Measurements from ENCODE around the gene AGK. TPM values are rescaled to one million over a fixed set of nuclear protein-coding genes. Genes with fewer than 3 reads are reported as not detected.

AGK gene
- total RNA-seq, 4 donors from 2014 or later, result 21.0 to 30.8 (median 25.5) TPM

GRCh38 chr7:141567432-141567831 is 16.2 kb downstream of the AGK start:
- Histone ChIP-seq H3K9me3 (no peaks in the 10 kb centered on the region), H3K27ac (no peak overlapping the region), H3K36me3 (peaks cover 0 to 65% of the 10 kb centered on the region in 2 donors), H3K4me3 (no peak overlapping the region), H3K4me1 (no peaks in the 10 kb centered on the region), H3K27me3 (no peaks in the 10 kb centered on the region)
- no peak for ATAC-seq
- no peak for TF ChIP-seq POLR2A (IDR thresholded peaks at IDR 0.05)
- no peak for TF ChIP-seq CTCF (IDR thresholded peaks at IDR 0.05)
- TF ChIP-seq EP300 (IDR thresholded peaks at IDR 0.05), result no peak
- TF ChIP-seq POLR2AphosphoS5 (IDR thresholded peaks at IDR 0.05), result no peak
- 100% methylated on average over 1 of the region's 1 CpG for WGBS, 2 donors (ENCODE audit: low coverage in 1 of 2)

GRCh38 chr7:141568227-141568626 is 17.0 kb downstream of the AGK start:
- WGBS, 2 donors (ENCODE audit: low coverage in 1 of 2), result 72 to 83% methylated on average over 2 to 4 of the region's 4 CpGs
- no peaks in the 10 kb centered on the region for H3K9me3 ChIP-seq
- TF ChIP-seq POLR2AphosphoS5 (IDR thresholded peaks at IDR 0.05) (no peak), POLR2A (IDR thresholded peaks at IDR 0.05) (no peak), CTCF (IDR thresholded peaks at IDR 0.05) (no peak), EP300 (IDR thresholded peaks at IDR 0.05) (no peak)
- H3K27ac ChIP-seq, result no peak overlapping the region
- no peak for ATAC-seq
- H3K36me3 ChIP-seq, result peaks cover 0 to 57% of the 10 kb centered on the region in 2 donors
- no peak overlapping the region for H3K4me3 ChIP-seq
- H3K4me1 ChIP-seq, result no peaks in the 10 kb centered on the region
- no peaks in the 10 kb centered on the region for H3K27me3 ChIP-seq

GRCh38 chr7:141571059-141571458 is 19.8 kb downstream of the AGK start:
- 100% methylated on average over 1 of the region's 1 CpG; no CpG with 5 or more reads in 1 of the 2 donors for WGBS, 2 donors (ENCODE audit: low coverage in 1 of 2)
- no peak for TF ChIP-seq EP300 (IDR thresholded peaks at IDR 0.05)
- TF ChIP-seq CTCF (IDR thresholded peaks at IDR 0.05), result no peak
- no peak for TF ChIP-seq POLR2A (IDR thresholded peaks at IDR 0.05)
- no peak for TF ChIP-seq POLR2AphosphoS5 (IDR thresholded peaks at IDR 0.05)
- no peaks in the 10 kb centered on the region for H3K9me3 ChIP-seq
- no peaks in the 10 kb centered on the region for H3K4me1 ChIP-seq
- no peak overlapping the region for H3K27ac ChIP-seq
- ATAC-seq, result no peak
- peaks cover 0 to 32% of the 10 kb centered on the region in 2 donors for H3K36me3 ChIP-seq
- H3K4me3 ChIP-seq, result no peak overlapping the region
- no peaks in the 10 kb centered on the region for H3K27me3 ChIP-seq

GRCh38 chr7:141572175-141572574 is 21.0 kb downstream of the AGK start:
- no peaks in the 10 kb centered on the region for H3K9me3 ChIP-seq
- ATAC-seq, result no peak
- H3K27ac ChIP-seq, result no peak overlapping the region
- peaks cover 0 to 33% of the 10 kb centered on the region in 2 donors for H3K36me3 ChIP-seq
- no peaks in the 10 kb centered on the region for H3K4me1 ChIP-seq
- no peak for TF ChIP-seq POLR2A (IDR thresholded peaks at IDR 0.05)
- TF ChIP-seq EP300 (IDR thresholded peaks at IDR 0.05), result no peak
- TF ChIP-seq POLR2AphosphoS5 (IDR thresholded peaks at IDR 0.05), result no peak
- TF ChIP-seq CTCF (IDR thresholded peaks at IDR 0.05), result no peak
- no peaks in the 10 kb centered on the region for H3K27me3 ChIP-seq
- H3K4me3 ChIP-seq, result no peak overlapping the region

- Histone ChIP-seq H3K4me3 (no peak overlapping the region), H3K27me3 (no peaks in the 10 kb centered on the region), H3K36me3 (peaks cover 0 to 23% of the 10 kb centered on the region in 2 donors), H3K27ac (no peak overlapping the region), H3K9me3 (no peaks in the 10 kb centered on the region), H3K4me1 (no peaks in the 10 kb centered on the region)
- ATAC-seq, result no peak
- 90 to 100% methylated on average over 5 to 6 of the region's 6 CpGs for WGBS, 2 donors (ENCODE audit: low coverage in 1 of 2)
- no peak for TF ChIP-seq POLR2A (IDR thresholded peaks at IDR 0.05)
- no peak for TF ChIP-seq EP300 (IDR thresholded peaks at IDR 0.05)
- TF ChIP-seq CTCF (IDR thresholded peaks at IDR 0.05), result no peak
These were observed 22.3 kb downstream of the AGK start for GRCh38 chr7:141573511-141573910.
